A673 (cell line): ENCODE results near the gene CHP2. TPM values are rescaled to one million over a fixed set of nuclear protein-coding genes. Genes with fewer than 3 reads are reported as not detected.

ENCODE experiments used
- Bru-seq: library from RNA; stranded (reverse); fragments of 400-500 nt; gene quantifications from one replicate; lab custom pipeline; 2021; lab: Mats Ljungman, UMichigan
- BruChase-seq, 2 experiments: library from RNA; stranded (reverse); fragments of 400-500 nt; gene quantifications; one replicate each; lab custom pipeline; 2021; lab: Mats Ljungman, UMichigan
- BruUV-seq: library from RNA; stranded (reverse); fragments of 400-500 nt; replicated peaks from 2 replicates; lab custom pipeline; 2021; lab: Mats Ljungman, UMichigan
- CTCF ChIA-PET: fragments of 300-600 bp; sonication (Branson Sonifier 250); formaldehyde crosslinking; loops from one replicate; lab custom pipeline; 2022; ENCODE audit warnings: antibody characterized with exemption; lab: Charles Lee
- POLR2A ChIA-PET: fragments of 300-600 bp; sonication (Branson Sonifier 250); formaldehyde crosslinking; loops from one replicate; lab custom pipeline; 2022; ENCODE audit warnings: antibody characterized with exemption; ENCODE audit not compliant: low non-redundant PET; lab: Charles Lee
- DNase-seq: peaks from one replicate; pipeline ENCODE4 v3.0.0-alpha.2; 2015; ENCODE audit warnings: low spot score
- H3K27ac ChIP-seq: fragments of 200-600 bp; sonication (generic); 2 replicates; pipeline ENCODE4 v1.5.1; 2016; ENCODE audit warnings: mixed run types, low read depth, mild to moderate bottlenecking, mixed read lengths, antibody characterized with exemption, low read length; ENCODE audit not compliant: poor library complexity, severe bottlenecking
- H3K27me3 ChIP-seq: fragments of 200-600 bp; sonication (generic); replicated peaks from 2 replicates; pipeline ENCODE4 v1.6.1; 2017; ENCODE audit warnings: mixed run types, low read depth, mild to moderate bottlenecking, mixed read lengths, antibody characterized with exemption, low read length; ENCODE audit not compliant: insufficient read depth, poor library complexity
- H3K36me3 ChIP-seq: fragments of 200-600 bp; sonication (generic); 2 replicates; pipeline ENCODE4 v1.6.1; 2016; ENCODE audit warnings: mixed run types, mild to moderate bottlenecking, mixed read lengths, antibody characterized with exemption, low read length; ENCODE audit not compliant: insufficient read depth, poor library complexity, severe bottlenecking
- H3K4me1 ChIP-seq: fragments of 200-600 bp; sonication (generic); 2 replicates; pipeline ENCODE4 v1.6.1; 2017; ENCODE audit warnings: mixed run types, mild to moderate bottlenecking, mixed read lengths, antibody characterized with exemption, low read length; ENCODE audit not compliant: insufficient read depth, poor library complexity, severe bottlenecking
- H3K4me3 ChIP-seq: fragments of 200-600 bp; sonication (generic); 2 replicates; pipeline ENCODE4 v1.5.1; 2016; ENCODE audit warnings: low read depth, mixed run types, mild to moderate bottlenecking, mixed read lengths, low read length; ENCODE audit not compliant: poor library complexity, severe bottlenecking
- H3K9me3 ChIP-seq: fragments of 200-600 bp; sonication (generic); 2 replicates; pipeline ENCODE4 v1.6.1; 2016; ENCODE audit warnings: mixed run types, low read depth, mild to moderate bottlenecking, mixed read lengths, antibody characterized with exemption, low read length; ENCODE audit not compliant: poor library complexity, severe bottlenecking
- EZH2 ChIP-seq: fragments of 200-600 bp; sonication (generic); IDR thresholded peaks from 2 replicates; pipeline ENCODE4 v1.6.1; 2017; ENCODE audit warnings: borderline replicate concordance, low read depth, mild to moderate bottlenecking, mixed read lengths, antibody characterized with exemption, low read length; ENCODE audit not compliant: poor library complexity, severe bottlenecking
- intact Hi-C: fragments of 100-400 bp; cut with micrococcal nuclease; formaldehyde crosslinking; loops from one replicate; pipeline ENCODE4 v1.10.0; 2022; ENCODE audit not compliant: unreplicated experiment
- long read RNA-seq: library from polyadenylated mRNA; stranded (forward); transcript quantifications from one replicate; pipeline ENCODE4 v2.0.0, GENCODE V29; 2022
- total RNA-seq: library from RNA; stranded (reverse); gene quantifications from 2 replicates; pipeline ENCODE4 v1.2.3, GENCODE V29; 2021
- TF ChIP-seq, protein P1 (sequence below): fragments of 300-800, 200-600 bp; sonication (generic); conservative IDR thresholded peaks from 2 replicates; pipeline ENCODE4 v1.5.1; 2017; ENCODE audit warnings: low read depth, mild to moderate bottlenecking, antibody characterized with exemption, low read length, moderate library complexity, mixed read lengths

CHP2 gene
- total RNA-seq = 0.99 and 1.0 TPM in 2 replicates
- Bru-seq, nascent RNA = percentile 33 among the genes with signal in this experiment
- BruChase-seq, experiment 1, labeled RNA remaining after a 2-hour chase = percentile 24 among the genes with signal in this experiment
- BruChase-seq, experiment 2, labeled RNA remaining after a 6-hour chase = percentile 43 among the genes with signal in this experiment
- long read RNA-seq, partial matches to known transcripts = 1 of 4 reads
- long read RNA-seq, other reads (novel, unspliced or antisense) = 0 of 4 reads

DNA sequence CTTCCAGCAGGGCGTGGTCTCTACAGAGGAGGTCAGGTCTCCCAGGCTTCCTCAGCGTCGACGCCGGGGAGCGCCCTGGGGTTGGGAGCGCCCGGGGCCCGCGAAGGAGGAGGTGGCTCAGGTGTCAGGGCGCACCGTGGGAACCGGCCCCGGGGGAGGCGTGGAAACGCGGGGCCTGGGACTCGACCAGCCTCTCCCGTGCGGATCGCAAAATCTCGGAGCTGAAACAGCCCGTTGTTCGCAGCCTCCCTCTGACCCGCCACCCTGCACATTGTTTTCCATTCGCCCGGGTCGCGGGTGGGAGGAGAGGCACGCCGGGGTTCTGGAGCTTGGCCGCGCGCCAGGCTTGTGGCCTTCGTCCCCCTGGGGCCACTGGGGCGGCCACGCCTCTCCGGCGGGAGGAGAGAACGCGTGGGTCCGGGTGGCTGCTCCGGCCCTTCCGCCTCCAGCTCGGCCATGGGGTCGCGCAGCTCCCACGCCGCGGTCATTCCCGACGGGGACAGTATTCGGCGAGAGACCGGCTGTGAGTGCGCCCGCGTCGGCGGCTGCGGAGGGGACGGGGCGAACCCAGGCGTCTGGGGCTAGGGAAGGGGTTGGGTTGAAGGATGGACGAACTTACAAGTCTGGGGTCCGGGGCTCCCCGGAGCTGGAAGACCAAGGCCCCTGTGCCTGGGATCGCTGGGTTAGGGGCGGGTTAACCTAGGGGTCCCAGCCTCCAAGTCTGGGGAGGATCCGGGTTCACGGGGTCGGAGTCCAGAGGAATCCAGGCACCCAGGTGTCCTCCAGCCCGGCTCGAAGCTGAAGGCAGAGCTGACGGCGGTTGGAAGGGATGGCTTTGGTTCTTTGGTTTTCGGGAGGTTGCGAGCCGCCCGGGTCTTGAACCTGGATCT lies at the start of gene CHP2:
CHP2 (plus strand) TSS at position 433 of the 890 bp plus-strand sequence; CDS start at position 457, 24 bp downstream.
- ChIA-PET POLR2A (no interaction called here), CTCF (no interaction called here)
- intact Hi-C loops = loop anchor here (10.0 kb wide), 1 partner anchor 60 kb away; no protein-coding TSS in a partner anchor
- no peak within 1 kb of the TSS for H3K27ac ChIP-seq
- peak within 1 kb of the TSS; percentile 40 for H3K4me3 ChIP-seq
- no peaks in the 10 kb centered on the region for H3K4me1 ChIP-seq
- H3K27me3 ChIP-seq = no peaks in the 10 kb centered on the region
- TF ChIP-seq, protein P1, sequence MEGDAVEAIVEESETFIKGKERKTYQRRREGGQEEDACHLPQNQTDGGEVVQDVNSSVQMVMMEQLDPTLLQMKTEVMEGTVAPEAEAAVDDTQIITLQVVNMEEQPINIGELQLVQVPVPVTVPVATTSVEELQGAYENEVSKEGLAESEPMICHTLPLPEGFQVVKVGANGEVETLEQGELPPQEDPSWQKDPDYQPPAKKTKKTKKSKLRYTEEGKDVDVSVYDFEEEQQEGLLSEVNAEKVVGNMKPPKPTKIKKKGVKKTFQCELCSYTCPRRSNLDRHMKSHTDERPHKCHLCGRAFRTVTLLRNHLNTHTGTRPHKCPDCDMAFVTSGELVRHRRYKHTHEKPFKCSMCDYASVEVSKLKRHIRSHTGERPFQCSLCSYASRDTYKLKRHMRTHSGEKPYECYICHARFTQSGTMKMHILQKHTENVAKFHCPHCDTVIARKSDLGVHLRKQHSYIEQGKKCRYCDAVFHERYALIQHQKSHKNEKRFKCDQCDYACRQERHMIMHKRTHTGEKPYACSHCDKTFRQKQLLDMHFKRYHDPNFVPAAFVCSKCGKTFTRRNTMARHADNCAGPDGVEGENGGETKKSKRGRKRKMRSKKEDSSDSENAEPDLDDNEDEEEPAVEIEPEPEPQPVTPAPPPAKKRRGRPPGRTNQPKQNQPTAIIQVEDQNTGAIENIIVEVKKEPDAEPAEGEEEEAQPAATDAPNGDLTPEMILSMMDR = no peak
- TF ChIP-seq EZH2 = no peak
- DNase-seq = peak; percentile 18
- BruUV-seq = no TSS peak
- H3K9me3 ChIP-seq = no peaks in the 10 kb centered on the region
- no peaks in the 10 kb centered on the region for H3K36me3 ChIP-seq

DNA sequence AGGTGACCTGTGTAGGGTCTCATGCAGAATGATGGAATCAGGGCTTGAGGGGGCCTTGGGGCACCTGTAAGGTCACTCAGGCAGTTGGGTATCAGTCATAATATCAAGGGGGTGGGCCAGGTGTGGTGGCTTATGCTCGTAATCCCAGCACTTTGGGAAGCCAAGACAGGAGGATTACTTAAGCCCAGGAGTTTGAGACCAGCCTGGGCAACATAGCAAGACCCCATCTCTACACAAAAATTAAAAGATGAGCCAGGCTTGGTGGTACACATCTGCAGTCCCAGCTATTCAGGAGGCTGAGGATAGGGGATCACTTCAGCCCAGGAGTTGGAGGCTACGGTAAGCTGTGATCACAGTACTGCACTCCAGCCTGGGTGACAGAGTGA lies 49.3 kb upstream of the CHP2 start:
- Histone ChIP-seq H3K36me3 (no peaks in the 10 kb centered on the region), H3K27me3 (no peaks in the 10 kb centered on the region), H3K27ac (no peak overlapping the region), H3K9me3 (peaks cover 4% of the 10 kb centered on the region), H3K4me1 (no peaks in the 10 kb centered on the region), H3K4me3 (no peak overlapping the region)
- TF ChIP-seq, protein P1 = no peak
- TF ChIP-seq EZH2 = no peak
- BruUV-seq = no TSS peak
- ChIA-PET POLR2A (no interaction called here), CTCF (no interaction called here)
- intact Hi-C loops = no loop called here
- DNase-seq = no peak

DNA sequence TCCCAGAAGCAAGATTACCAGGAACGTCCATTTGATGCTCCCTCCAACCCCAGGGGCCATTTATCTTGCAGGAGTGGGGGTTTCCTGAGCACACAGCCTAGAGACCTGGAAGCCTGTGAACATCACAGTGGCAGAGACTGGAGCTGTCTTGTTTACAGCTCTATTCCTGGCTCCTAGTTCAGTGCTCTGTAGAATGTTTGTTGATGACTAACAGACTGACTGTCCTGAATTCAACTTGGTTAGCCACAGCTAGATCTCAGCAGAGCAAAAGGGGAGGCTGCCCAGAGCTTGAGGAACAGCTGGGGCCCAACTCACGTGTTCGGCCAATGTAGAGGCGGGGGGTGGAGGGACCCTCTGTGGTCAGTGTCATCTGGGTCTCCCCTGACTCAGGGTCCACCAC lies 48.4 kb upstream of the CHP2 start:
- ChIA-PET POLR2A (no interaction called here), CTCF (no interaction called here)
- Histone ChIP-seq H3K27ac (no peak overlapping the region), H3K4me3 (no peak overlapping the region), H3K4me1 (no peaks in the 10 kb centered on the region), H3K27me3 (no peaks in the 10 kb centered on the region), H3K36me3 (no peaks in the 10 kb centered on the region), H3K9me3 (peaks cover 4% of the 10 kb centered on the region)
- no peak for DNase-seq
- TF ChIP-seq EZH2 = no peak
- TF ChIP-seq, protein P1 = no peak
- no TSS peak for BruUV-seq
- intact Hi-C loops = no loop called here
